Endothelial cell of umbilical vein (primary cell): ENCODE measurements around the gene NCOA6. TPM values are rescaled to one million over a fixed set of nuclear protein-coding genes. Genes with fewer than 3 reads are reported as not detected.

ENCODE experiments used
- BruUV-seq: library from RNA; stranded (reverse); fragments of 400-500 nt; replicated peaks from 2 replicates; lab custom pipeline; 2021; lab: Mats Ljungman, UMichigan
- CTCF ChIA-PET: fragments of 300-600, 350-600 bp; sonication (Branson Sonifier 250); formaldehyde crosslinking; loops from one replicate; lab custom pipeline; 2021; ENCODE audit warnings: antibody characterized with exemption, inconsistent platforms; lab: Charles Lee
- POLR2A ChIA-PET: fragments of 300-600, 350-600 bp; sonication (Branson Sonifier 250); formaldehyde crosslinking; loops from one replicate; lab custom pipeline; 2021; ENCODE audit warnings: antibody characterized with exemption, inconsistent platforms; lab: Charles Lee
- DNase-seq: peaks from one replicate; pipeline ENCODE4 v3.0.0-alpha.2; 2011; ENCODE audit warnings: low read depth, low spot score
- FAIRE-seq: peaks from 2 replicates; lab custom pipeline; 2011; peaks lifted over from hg19 to GRCh38; lab: Jason Lieb, UNC
- H2AFZ ChIP-seq: 2 replicates; pipeline ENCODE4 v1.6.0; 2012; ENCODE audit warnings: low read depth, low read length, control low read depth, inconsistent platforms
- H3K27ac ChIP-seq: 2 replicates; pipeline ENCODE4 v1.5.1; 2011; ENCODE audit warnings: low read depth, mild to moderate bottlenecking, control low read depth, low read length, moderate library complexity; ENCODE audit not compliant: insufficient read depth
- H3K27me3 ChIP-seq, 2 experiments: 2 replicates each; pipeline versions ENCODE4 v1.6.0 to v1.6.1; 2011; ENCODE audit warnings: low read length in 2 of 2, mixed read lengths in 1 of 2; ENCODE audit not compliant: control insufficient read depth in 2 of 2, insufficient read depth in 2 of 2
- H3K36me3 ChIP-seq, 2 experiments: 2 replicates in 1 of 2; 3 replicates in 1 of 2; pipeline ENCODE4 v1.5.1; 2011; ENCODE audit warnings: low read length in 2 of 2, mild to moderate bottlenecking in 1 of 2, moderate library complexity in 1 of 2; ENCODE audit not compliant: control insufficient read depth in 2 of 2, insufficient read depth in 2 of 2; ENCODE audit errors: extremely low read depth in 1 of 2
- H3K4me1 ChIP-seq: 3 replicates; pipeline ENCODE4 v1.5.1; 2011; ENCODE audit warnings: mild to moderate bottlenecking, low read length; ENCODE audit not compliant: control insufficient read depth, insufficient read depth; ENCODE audit errors: extremely low read depth
- H3K4me2 ChIP-seq: 2 replicates; pipeline ENCODE4 v1.6.1; 2011; ENCODE audit warnings: low read length, control low read depth, mixed read lengths; ENCODE audit not compliant: insufficient read depth
- H3K4me3 ChIP-seq, 3 experiments: fragments of 200-600 bp in 1 of 3; sonication (generic), shearing (Covaris generic) in 1 of 3; replicated peaks in 1 of 3; 2 replicates each; pipeline ENCODE4 v1.5.1; 2011 to 2016; ENCODE audit warnings: control low read depth in 3 of 3, low read length in 3 of 3, mild to moderate bottlenecking in 2 of 3, inconsistent platforms in 1 of 3, low read depth in 1 of 3, moderate library complexity in 1 of 3; ENCODE audit not compliant: insufficient read depth in 1 of 3
- H3K79me2 ChIP-seq: 2 replicates; pipeline ENCODE4 v1.6.0; 2012; ENCODE audit warnings: low read length, inconsistent platforms; ENCODE audit not compliant: control insufficient read depth, insufficient read depth
- H3K9ac ChIP-seq: replicated peaks from 2 replicates; pipeline ENCODE3; 2011; ENCODE audit warnings: low read length, control low read depth; ENCODE audit not compliant: insufficient read depth; ENCODE audit errors: extremely low read depth
- H3K9me1 ChIP-seq: replicated peaks from 3 replicates; pipeline ENCODE4 v1.6.0; 2011; ENCODE audit warnings: mild to moderate bottlenecking, low read length; ENCODE audit not compliant: control insufficient read depth, insufficient read depth; ENCODE audit errors: extremely low read depth
- H3K9me3 ChIP-seq: replicated peaks from 2 replicates; pipeline ENCODE4 v1.5.1; 2012; ENCODE audit warnings: low read length, inconsistent platforms; ENCODE audit not compliant: control insufficient read depth, insufficient read depth
- H4K20me1 ChIP-seq: replicated peaks from 2 replicates; pipeline ENCODE3; 2011; ENCODE audit warnings: mild to moderate bottlenecking, low read length; ENCODE audit not compliant: control insufficient read depth, insufficient read depth; ENCODE audit errors: extremely low read depth
- CTCF ChIP-seq, 2 donors: IDR thresholded peaks; 1 replicate in 1 of 2; 2 replicates in 1 of 2; pipeline ENCODE4 v1.5.1; 2011; ENCODE audit warnings: low read length in 2 of 2, mild to moderate bottlenecking in 2 of 2, moderate library complexity in 2 of 2, control low read depth in 1 of 2, inconsistent platforms in 1 of 2, low read depth in 1 of 2; ENCODE audit not compliant: insufficient read depth in 1 of 2; ENCODE audit errors: extremely low read depth in 1 of 2
- FOS ChIP-seq: IDR thresholded peaks from 2 replicates; pipeline ENCODE4 v1.6.1; 2011; ENCODE audit warnings: mild to moderate bottlenecking, low read length, moderate library complexity, borderline replicate concordance; ENCODE audit not compliant: insufficient read depth
- JUN ChIP-seq: IDR thresholded peaks from 2 replicates; pipeline ENCODE4 v1.6.1; 2011; ENCODE audit warnings: borderline replicate concordance, low read depth; ENCODE audit not compliant: insufficient read length, insufficient read depth
- MAX ChIP-seq: IDR thresholded peaks from 2 replicates; pipeline ENCODE4 v1.6.1; 2011; ENCODE audit not compliant: insufficient read depth, insufficient read length
- MYC ChIP-seq: IDR thresholded peaks from one replicate; pipeline ENCODE4 v1.6.1; 2011; ENCODE audit warnings: mild to moderate bottlenecking, low read depth, low read length
- POLR2A ChIP-seq: IDR thresholded peaks from 2 replicates; pipeline ENCODE4 v1.6.1; 2012; ENCODE audit warnings: low read depth, mild to moderate bottlenecking, control low read depth, low read length
- dilution Hi-C: fragments of 300-500 bp; cut with MboI; formaldehyde crosslinking; loops from one replicate; pipeline ENCODE4 v1.15.0; 2019; ENCODE audit warnings: low sequenced_read_pairs; ENCODE audit not compliant: extremely low pct_ligation_motif_present
- intact Hi-C: fragments of 100-400 bp; cut with micrococcal nuclease; formaldehyde crosslinking; loops from one replicate; pipeline ENCODE4 v1.10.0; 2022
- polyA plus RNA-seq, 4 experiments: library from polyadenylated mRNA; depleted of rRNA in 3 of 4; stranded (reverse) in 3 of 4; unstranded in 1 of 4; fragments of >200 nt; gene quantifications; 2 replicates each; pipeline versions ENCODE4 v1.2.1 to v1.2.3, GENCODE V29; 2011 to 2012; ENCODE audit warnings: missing spikeins in 1 of 4
- total RNA-seq: library from RNA; stranded (reverse); gene quantifications from 2 replicates; pipeline ENCODE4 v1.2.3, GENCODE V29; 2021

The NCOA6 gene
- total and polyA plus RNA-seq, 2 donors (not counting 3 experiments of a cell fraction or from before 2014, with no cell fraction given) = 16.9 to 26.7 TPM

GRCh38 chr20:34709044-34709830 lies 116.2 kb downstream of the NCOA6 start:
- H3K27ac ChIP-seq = peak overlapping the region; percentile 48
- no peaks in the 10 kb centered on the region for H3K27me3 ChIP-seq
- CTCF ChIA-PET = interaction anchor here (0.6 to 4.1 kb wide), 14 partner anchors 9 to 397 kb away, joined by 3 to 31 read pairs (median 4); partner anchors contain the start of genes DYNLRB1 and MAP1LC3A
- peak overlapping the region; percentile 46 to 69 (median 65) for H3K4me3 ChIP-seq
- H4K20me1 ChIP-seq = no peaks in the 10 kb centered on the region
- FAIRE-seq = peak; percentile 31
- no TSS peak for BruUV-seq
- peaks cover 0 to 5% of the 10 kb centered on the region in 2 experiments for H3K36me3 ChIP-seq
- intact Hi-C loops = loop anchor here (2.0 kb wide), 1 partner anchor 150 kb away; the partner anchor contains the start of gene MAP1LC3A
- peak overlapping the region; percentile 63 for H3K9ac ChIP-seq
- H2AFZ ChIP-seq = peak overlapping the region; percentile 78
- DNase-seq = peak; percentile 79
- H3K9me3 ChIP-seq = no peaks in the 10 kb centered on the region
- POLR2A ChIA-PET = no interaction called here
- peak overlapping the region; percentile 76 for H3K4me2 ChIP-seq
- no peaks in the 10 kb centered on the region for H3K9me1 ChIP-seq
- TF ChIP-seq POLR2A (no peak), FOS (no peak), MYC (no peak), JUN (no peak), MAX (no peak), CTCF (IDR thresholded peaks at IDR 0.05; ENCODE audit: extremely low read depth in 1 of 2, insufficient read depth in 1 of 2, low read depth in 1 of 2, low read length in 2 of 2) (no peak)
- no peaks in the 10 kb centered on the region for H3K79me2 ChIP-seq
- dilution Hi-C loops = no loop called here
- peaks cover 35% of the 10 kb centered on the region for H3K4me1 ChIP-seq
